Measurements from ENCODE around the gene MAPK14.

GRCh38 chr6:36071714-36072113 is 44.1 kb downstream of the MAPK14 start:
- no peak for TF ChIP-seq EZH2 (IDR thresholded peaks at IDR 0.05; ENCODE audit: insufficient read depth, poor library complexity, severe bottlenecking)
- no peak for TF ChIP-seq EZH2phosphoT487 (IDR thresholded peaks at IDR 0.05; ENCODE audit: insufficient read depth, low read depth)

All from GM23248 (cell line).